WI38 (cell line): ENCODE results near the gene ASH1L.
"Not testable (repeated sequence)": the region's sequence is repeated elsewhere in the genome, so short reads cannot be mapped to it uniquely, and the experiment has no call there.

ENCODE experiments used
- H3K4me3 ChIP-seq: 2 replicates; pipeline ENCODE4 v1.5.1; 2011; ENCODE audit warnings: low read depth, mild to moderate bottlenecking, control low read depth, low read length
- TF ChIP-seq, protein P1 (sequence below): IDR thresholded peaks from 2 replicates; pipeline ENCODE4 v1.5.1; 2012; ENCODE audit warnings: low read depth, mild to moderate bottlenecking, control low read depth, low read length

The ASH1L gene

DNA sequence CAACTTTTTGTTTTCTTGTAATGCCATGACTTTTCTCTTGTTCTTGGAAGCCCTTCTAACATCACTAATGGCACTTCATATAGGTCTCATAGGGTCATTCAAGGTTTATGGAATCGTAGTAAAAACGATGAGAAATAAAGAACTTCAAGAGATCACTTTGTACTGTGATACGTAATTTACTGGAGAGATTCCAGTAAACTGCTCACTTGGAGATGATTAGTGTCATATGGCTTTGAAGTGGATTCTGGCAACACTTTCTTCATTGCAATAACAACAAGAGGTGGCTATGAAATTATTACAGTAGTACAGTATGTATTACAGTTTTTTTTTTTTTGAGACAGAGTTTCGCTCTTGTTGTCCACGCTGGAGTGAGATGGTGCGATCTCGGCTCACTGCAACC is 138.5 kb downstream of the ASH1L start:
- TF ChIP-seq, protein P1, sequence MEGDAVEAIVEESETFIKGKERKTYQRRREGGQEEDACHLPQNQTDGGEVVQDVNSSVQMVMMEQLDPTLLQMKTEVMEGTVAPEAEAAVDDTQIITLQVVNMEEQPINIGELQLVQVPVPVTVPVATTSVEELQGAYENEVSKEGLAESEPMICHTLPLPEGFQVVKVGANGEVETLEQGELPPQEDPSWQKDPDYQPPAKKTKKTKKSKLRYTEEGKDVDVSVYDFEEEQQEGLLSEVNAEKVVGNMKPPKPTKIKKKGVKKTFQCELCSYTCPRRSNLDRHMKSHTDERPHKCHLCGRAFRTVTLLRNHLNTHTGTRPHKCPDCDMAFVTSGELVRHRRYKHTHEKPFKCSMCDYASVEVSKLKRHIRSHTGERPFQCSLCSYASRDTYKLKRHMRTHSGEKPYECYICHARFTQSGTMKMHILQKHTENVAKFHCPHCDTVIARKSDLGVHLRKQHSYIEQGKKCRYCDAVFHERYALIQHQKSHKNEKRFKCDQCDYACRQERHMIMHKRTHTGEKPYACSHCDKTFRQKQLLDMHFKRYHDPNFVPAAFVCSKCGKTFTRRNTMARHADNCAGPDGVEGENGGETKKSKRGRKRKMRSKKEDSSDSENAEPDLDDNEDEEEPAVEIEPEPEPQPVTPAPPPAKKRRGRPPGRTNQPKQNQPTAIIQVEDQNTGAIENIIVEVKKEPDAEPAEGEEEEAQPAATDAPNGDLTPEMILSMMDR: no peak

DNA sequence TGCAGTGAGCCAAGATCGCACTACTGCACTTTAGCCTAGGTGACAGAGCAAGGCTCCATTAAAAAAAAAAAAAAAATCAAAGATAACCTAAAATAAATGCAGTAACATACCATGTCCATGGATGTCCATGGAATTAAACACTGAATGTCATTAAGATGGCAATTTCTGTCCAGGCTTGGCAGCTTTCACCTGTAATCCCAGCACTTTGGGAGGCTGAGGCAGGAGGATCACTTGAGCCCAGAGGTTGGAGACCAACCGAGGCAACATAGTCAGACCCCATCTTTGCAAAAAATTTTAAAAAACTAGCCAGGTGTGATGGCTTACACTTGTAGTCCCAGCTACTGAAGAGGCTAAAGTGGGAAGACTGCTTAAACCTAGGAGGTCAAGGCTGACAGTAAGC is 141.8 kb downstream of the ASH1L start:
- TF ChIP-seq, protein P1: no peak

More for the DNA sequence above, 138.5 kb downstream of the ASH1L start:
- no peak overlapping the region for H3K4me3 ChIP-seq

DNA sequence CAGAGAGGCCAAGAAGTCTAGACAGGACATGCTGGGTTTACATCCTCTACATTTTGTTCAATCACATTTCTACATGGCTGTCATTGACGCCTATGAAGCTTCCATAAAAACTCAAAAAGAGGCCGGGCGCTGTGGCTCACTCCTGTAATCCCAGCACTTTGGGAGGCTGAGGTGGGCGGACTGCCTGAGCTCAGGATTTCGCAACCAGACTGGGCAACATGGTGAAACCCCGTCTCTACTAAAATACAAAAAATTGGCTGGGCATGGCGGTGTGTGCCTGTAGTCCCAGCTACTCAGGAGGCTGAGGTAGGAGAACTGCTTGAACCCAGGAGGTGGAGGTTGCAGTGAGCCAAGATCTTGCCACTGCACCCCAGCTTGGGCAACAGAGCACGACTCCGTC is 150.8 kb downstream of the ASH1L start:
- not testable (repeated sequence) for H3K4me3 ChIP-seq

More for the DNA sequence above, 141.8 kb downstream of the ASH1L start:
- H3K4me3 ChIP-seq: no peak overlapping the region

DNA sequence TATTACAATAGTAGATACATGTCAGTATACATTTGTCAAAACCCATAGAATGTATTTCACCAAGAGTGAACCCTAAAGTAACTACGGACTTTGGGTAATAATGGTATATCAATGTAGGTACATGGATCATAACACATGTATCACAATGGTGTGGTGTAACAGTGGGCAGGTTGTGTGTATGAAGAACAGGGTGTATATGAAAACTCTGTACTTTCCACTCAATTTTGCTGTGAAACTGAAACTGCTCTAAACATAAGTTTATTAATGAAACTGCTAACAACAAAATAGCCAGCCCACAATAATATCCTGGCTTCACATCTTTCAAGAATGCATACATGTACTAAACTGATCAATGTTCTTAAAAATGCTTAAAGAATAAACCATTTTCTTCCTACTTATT is 151.7 kb downstream of the ASH1L start:
- TF ChIP-seq, protein P1: no peak
- no peak overlapping the region for H3K4me3 ChIP-seq

DNA sequence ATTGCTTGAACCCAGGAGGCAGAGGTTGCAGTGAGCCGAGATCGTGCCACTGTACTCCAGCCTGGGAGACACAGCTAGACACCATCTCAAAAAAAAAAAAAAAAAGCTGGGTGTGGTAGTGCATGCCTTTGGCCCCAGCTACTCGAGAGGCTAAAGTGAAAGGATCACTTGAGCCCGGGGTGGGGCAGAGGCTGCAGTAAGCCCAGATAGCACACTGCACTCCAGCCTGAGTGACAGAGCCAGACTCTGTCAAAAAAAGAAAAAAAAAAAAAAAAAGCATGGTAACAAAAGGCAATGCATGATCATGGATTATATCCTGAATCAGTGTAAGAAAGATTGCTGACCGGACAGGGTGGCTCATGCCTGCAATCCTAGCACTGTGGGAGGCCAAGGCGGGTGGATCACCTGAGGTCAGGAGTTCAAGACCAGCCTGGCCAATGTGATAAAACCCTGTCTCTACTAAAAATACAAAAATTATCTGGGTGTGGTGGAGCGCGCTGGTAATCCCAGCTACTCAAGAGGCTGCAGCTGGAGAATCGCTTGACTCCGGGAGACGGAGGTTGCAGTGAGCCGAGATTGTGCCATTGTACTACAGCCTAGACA is 165.6 kb downstream of the ASH1L start:
- no peak overlapping the region for H3K4me3 ChIP-seq
- TF ChIP-seq, protein P1: no peak

DNA sequence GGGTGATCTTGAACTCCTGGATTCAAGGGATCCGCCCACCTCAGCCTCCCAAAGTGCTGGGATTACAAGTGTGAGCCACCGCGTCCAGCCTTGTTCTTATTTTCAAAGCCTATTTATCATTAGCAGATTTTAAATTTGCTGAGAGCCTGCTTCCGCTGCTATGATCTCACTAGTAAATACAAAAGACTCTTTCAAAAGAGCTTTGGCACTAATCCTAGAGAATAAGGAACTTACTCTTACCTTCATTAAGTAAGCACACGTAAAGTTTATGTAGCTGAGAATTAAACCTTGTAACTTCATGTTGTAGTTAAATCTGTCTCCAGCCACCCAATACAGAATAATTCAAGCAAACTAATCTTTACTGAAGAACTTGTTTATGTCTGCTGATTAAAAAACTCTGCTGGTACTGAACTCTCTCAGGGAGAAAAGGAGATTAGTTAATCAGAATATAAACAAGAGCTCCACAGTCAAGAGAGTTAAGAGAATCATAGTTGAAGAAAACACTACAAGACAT is 169.6 kb downstream of the ASH1L start:
- TF ChIP-seq, protein P1: no peak
- no peak overlapping the region for H3K4me3 ChIP-seq

DNA sequence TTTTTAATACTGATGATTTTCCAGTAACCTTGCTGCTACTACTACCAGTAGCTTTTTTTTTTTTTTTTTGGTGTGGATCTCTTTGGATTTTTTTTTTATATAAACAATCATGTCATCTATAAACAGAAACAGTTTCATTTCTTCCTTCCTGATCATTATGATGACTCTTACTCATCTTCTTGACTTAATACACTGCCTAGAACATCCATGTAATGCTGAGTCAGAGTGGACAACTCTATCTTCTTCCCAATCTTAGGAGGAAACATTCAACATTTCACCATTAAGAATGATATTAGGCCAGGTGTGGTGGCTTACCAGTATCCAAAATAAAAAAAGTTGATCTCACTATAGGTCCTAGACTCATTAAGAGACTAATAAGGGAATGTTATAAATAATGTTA is 172.8 kb downstream of the ASH1L start:
- TF ChIP-seq, protein P1: no peak
- no peak overlapping the region for H3K4me3 ChIP-seq

DNA sequence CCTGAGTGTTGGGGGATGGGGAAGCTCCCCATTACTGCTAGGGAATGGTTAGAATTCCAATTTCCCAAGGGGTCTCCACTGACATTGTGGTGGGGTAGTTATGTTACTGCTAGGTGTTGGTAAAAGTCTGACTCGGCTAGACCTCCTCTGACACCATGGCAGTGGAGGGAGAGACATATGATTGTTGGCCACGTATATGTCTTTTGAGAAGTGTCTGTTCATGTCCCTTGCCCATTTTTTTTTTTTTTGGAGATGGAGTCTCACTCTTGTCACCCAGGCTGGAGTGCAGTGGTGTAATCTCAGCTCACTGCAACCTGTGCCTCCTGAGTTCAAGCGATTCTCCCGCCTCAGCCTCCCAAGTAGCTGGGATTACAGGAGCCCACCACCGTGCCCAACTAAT is 176.8 kb downstream of the ASH1L start:
- H3K4me3 ChIP-seq: not testable (repeated sequence)
